Activated CD8-positive, alpha-beta memory T cell treated with anti-CD3 and anti-CD28 coated beads for 1 hour (primary cell): ENCODE results near the gene NAV2.

Experiments used
- DNase-seq, 2 donors: peaks; one replicate each; pipeline ENCODE4 v3.0.0-alpha.2; 2020; ENCODE audit warnings: low read depth in 1 of 2; ENCODE audit errors: extremely low read depth in 1 of 2

NAV2 gene, protein sequence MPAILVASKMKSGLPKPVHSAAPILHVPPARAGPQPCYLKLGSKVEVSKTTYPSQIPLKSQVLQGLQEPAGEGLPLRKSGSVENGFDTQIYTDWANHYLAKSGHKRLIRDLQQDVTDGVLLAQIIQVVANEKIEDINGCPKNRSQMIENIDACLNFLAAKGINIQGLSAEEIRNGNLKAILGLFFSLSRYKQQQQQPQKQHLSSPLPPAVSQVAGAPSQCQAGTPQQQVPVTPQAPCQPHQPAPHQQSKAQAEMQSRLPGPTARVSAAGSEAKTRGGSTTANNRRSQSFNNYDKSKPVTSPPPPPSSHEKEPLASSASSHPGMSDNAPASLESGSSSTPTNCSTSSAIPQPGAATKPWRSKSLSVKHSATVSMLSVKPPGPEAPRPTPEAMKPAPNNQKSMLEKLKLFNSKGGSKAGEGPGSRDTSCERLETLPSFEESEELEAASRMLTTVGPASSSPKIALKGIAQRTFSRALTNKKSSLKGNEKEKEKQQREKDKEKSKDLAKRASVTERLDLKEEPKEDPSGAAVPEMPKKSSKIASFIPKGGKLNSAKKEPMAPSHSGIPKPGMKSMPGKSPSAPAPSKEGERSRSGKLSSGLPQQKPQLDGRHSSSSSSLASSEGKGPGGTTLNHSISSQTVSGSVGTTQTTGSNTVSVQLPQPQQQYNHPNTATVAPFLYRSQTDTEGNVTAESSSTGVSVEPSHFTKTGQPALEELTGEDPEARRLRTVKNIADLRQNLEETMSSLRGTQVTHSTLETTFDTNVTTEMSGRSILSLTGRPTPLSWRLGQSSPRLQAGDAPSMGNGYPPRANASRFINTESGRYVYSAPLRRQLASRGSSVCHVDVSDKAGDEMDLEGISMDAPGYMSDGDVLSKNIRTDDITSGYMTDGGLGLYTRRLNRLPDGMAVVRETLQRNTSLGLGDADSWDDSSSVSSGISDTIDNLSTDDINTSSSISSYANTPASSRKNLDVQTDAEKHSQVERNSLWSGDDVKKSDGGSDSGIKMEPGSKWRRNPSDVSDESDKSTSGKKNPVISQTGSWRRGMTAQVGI (N-terminal part only)

DNA sequence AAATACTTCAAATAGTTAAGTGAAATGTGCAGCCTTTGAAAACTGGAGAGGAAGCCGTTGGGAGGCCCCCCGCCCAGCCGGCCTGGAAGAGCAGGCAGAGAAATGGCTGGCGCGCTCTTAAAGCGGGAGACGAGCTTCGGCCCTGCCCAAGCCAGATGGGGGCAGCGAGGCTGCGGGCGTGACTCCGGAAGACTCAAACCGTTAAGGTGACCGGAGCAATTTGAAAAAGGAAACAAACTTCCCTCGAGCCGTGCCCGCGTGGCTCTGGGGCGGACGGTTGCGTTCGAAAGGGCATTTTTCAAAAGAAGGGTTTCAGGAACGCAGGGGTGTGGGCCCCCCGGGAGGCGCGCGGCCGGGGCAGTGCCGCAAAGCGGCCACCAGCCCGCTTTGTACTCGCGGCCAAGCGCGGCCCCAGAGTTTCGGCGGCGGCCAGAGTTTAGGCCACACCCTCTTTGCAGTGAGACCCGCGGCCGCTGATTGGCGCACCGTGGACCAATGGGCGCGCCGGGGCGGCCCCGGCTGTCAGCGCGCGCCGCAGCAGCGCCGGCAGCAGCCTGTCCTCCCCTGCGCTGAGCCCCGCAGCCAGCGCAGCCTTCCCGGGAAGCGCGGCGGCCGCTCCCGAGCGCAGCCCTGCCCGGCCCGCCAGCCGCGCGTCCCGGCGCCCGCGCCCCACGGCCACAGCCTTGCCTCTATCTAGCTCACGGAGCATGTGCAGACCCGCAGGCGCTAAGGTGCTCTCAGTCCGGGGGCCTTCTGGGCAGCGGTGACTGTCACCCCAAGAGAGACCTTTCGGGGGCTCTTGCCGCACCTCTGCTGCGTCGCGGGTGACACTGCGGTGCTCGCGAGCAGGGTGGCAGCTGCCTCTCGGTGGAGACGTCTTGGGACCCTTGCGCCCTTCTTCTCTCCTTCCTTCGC, at the start of gene NAV2:
TSS of gene NAV2 (plus strand) at position 557 of the 915 bp plus-strand sequence. CDS start 859 bp downstream, outside the sequence.
- peak in 1 of 2 donors; percentile 63 for DNase-seq

DNA sequence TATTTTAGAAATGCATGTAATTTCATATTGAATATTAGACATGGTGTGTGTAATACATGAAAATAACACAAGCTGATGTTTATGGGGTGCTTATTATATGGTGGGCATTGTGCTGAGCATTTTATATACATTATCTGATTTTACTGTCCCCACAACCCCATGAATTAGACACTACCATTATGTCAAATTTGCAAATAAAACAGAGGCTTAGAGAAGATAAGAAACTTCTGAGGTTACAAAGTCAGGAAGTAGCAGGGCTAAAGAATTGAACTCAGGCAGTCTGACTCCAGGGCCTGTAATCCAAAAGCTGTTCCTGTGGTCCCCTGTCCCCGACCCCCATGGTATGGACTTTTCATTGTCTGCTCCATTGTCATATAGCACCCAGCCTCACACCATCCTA, 49.4 kb upstream of the NAV2 start:
- no peak for DNase-seq

GRCh38 chr11:19664886-19665548, 47.6 kb upstream of the NAV2 start:
- no peak for DNase-seq

DNA sequence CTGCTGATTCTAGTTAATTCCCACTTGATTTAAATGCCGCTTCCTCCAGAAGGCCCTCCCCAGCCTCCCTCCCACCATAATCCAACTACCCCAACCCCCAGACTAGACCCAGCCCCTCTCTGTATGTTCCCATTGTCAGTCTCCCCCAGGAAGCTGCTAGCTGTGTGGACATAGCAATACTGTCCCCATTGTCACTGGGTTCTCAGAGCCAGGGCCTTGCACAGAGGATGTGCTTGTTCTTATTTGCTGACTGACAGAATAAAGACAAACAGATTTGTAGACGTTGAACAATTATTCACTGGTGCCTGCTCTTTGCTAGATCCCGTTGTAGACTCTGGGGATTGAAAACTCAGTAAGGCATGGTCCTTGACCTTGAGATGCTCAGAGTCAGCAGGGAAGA, 45.7 kb upstream of the NAV2 start:
- DNase-seq = no peak

GRCh38 chr11:19669511-19669910, 43.1 kb upstream of the NAV2 start:
- no peak for DNase-seq

- DNase-seq = no peak
These were observed 42.4 kb upstream of the NAV2 start for GRCh38 chr11:19670030-19670791.

DNA sequence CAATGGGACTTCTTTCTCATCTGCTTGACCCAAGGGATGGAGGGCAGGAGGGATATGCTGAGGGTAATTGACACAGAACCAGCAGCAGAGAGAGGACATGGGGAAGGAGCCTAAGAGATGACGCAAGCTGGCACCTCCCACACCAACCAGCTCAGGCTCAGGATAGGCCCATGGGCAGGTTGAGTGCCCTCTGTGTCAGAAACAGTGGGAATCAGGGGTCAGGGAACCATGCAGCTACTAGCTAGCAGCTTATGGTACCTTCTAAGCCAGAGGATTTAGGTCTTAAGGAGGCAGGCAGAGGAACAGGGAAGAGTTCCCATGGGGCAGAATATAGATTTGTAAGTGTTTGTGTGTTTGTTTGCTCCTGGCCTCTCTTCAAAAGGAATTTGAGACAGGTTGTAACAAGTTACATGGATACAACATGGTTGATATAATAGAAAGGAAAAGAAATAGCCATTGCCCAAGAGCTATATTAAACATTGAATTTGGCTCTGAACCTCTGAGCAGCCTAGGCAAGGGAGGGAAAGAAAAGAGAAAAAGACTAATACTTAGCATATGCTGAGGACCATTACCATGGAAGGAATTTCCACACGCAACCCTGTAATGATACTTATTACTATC, 39.9 kb upstream of the NAV2 start:
- DNase-seq = no peak

GRCh38 chr11:19673924-19674729, 38.5 kb upstream of the NAV2 start:
- DNase-seq = no peak

DNA sequence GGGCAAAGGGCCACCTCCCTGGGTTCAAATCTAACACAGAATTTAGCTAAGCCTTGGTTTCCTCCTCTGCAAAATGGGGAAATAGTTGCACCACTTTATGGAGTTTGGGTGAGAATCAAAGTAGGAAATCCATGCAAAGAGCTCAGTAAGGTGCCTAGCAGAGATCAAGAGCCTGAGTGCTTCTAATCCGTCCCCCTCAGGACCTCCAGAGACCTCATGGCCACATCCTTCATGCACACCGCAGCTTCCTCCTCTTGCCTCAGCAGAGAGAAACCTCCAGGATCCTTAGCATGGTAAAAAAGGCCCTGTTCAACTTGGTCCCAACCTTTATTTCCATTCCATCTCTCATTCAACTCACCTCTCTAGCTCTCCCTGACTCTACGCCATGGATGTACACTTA, 37.8 kb upstream of the NAV2 start:
- no peak for DNase-seq

DNA sequence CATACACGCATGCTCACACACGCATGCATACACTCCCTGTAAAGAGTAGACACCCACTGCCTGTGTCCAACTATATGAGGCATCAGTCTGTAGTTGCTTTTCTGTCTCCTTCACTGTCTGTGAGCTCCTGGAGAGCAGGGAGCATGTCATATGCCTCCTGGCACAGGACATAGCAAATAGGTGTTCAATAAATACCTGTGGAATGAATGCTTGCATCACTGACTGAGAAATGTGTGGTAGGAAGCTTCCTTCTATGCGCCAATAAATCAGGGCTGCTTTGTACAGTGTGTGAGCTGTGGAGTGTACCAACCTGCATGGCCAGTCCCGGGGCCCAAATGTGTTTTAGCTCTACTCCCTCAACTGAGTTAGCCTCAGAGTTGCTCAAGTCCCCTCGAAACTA, 37.2 kb upstream of the NAV2 start:
- DNase-seq = no peak

DNA sequence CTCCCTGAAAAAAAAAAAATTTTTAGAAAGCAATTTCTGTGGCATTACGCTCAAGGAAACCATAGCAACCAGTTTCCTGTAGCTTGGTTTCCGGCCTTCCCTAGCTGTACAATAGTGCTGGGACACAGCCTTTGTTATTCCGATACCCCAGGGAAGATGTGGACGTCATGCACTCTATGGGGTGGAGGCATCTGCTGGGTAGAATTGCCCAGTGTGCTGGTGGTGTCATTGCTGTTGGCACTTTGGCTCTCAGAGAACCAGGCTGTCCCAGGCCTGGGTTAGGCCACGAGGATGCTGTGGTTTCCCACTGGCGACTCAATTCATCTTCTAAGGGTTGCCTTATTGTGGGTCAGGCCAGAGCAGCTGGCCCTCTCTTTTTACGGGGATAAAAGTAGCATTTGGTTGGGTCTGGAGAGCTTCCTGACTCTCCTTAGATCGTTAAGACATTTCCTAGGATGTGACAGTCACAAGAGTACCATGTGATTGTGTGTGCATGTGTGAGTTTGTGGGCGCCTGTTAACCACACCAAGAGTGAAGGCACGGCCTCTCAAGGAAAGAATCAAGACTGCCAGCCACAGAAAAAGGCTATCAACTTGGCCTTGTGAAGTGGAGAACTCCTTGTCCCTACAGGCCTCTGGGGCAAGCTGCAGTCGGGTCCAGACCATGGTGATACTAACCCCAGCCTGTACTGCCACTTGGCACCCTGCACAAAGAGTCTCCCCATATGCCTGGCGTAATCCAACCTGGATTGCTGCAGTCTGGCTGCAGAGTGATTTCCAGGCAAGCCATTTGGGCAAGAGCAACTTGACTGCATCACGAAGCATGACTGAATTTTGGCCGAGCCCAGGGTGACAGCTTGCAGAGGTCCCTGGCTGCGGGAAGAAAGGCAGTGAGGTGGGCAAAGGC, 35.9 kb upstream of the NAV2 start:
- no peak for DNase-seq

DNA sequence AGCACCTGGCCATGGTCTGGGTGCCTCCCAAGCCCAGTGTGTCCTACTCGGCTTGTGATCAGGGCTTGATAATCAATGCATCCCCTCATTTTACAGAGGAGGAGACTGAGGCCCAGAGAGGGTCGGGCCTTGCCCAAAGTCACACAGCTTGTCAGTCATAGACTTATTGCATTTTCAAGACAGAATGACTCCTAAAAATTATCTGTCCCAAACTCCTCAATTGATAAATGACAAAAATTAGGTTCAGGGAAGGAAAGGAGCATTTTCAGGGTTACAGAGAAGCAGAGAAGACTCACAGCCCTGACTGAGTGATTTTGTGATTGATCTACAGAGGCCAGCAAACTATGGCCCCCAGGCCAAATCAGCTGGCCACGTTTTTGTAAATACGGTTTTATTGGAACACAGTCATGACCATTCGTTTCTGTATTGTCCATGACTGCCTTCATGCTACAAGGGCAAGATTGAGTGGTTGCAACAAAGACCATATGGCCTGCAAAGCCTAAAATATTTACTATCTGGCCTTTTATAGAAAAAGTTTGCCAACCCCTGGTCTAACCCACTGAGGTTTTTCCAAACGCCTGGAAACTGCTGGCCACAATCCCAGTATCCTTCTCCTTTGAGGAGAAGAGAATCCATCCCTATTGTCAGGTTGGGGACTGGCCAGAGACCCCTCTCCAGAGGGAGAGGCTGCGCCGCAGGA, 35.1 kb upstream of the NAV2 start:
- no peak for DNase-seq

DNA sequence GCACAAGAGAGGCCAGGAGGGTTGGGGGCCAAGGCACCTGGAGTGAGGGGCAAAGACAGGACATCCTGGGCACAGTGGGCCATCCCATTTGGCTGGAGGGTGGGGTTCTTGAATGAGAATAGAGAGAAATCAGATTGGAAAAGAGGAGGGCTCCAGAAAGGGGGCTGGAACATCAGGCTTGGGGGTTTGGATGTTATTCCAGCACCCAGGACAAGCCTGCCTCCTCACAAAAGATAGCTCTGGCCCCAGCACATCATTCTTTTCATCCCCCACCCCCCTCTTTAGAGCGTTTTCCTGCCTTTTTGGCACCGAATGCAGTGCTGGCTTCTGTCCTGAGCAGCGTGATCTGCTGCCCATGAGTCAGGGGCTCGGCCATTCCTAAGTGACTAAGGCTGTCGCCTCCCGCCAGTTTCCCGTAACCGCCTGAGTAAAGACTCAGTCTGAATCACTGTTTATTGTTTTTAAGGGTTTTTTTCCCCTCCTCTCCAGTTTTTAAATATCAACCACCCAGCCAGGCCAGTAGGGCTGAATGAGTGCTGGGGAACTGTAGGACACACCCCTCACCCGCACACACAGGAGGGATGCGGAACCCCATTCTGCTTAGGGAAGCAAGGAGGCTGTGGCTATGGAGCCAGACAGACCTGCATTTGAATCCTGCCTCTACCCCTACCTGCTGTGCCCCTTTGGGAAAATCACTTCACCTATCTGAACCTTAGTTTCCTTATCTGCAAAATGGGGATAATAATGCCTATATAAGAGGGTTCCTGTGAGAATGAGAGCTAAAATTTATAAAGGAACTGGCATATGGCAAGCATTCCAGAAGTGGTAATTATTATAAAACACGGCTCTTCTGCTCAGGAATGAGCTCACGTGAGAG, 32.4 kb upstream of the NAV2 start:
- no peak for DNase-seq

- no peak for DNase-seq
These were observed 31.7 kb upstream of the NAV2 start for GRCh38 chr11:19680829-19681368.

DNA sequence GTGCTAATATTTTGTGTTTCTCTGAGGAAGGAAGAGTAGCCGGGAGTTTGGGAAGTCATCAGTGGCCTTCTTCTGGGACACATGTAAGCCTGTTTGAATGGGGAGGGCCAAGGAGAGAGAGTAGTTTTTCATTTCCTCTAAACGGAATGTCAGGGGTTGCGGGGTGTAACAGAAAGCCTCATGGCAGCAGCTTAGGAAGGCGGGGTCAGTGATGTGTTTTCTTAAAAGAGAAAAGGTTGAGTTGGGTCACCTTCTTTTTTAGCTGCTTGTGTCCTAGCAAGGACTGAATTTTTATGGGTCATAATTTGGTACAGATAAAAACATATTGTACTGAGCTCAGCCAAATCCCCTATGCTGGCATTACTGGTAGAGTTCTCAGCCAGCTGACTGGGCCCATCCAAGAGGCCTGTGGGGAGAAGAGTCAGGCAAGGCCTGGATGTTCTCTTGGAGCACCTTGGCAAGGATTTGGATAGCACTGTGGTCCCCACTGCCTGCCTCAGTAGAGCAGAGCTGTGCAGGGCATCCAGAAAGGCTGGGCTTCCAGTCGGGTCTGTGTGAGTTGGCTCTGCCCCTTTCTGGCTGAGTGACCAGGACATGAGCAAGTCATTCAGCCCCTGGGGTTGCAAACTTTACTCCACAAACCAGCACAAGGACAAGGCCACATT, 29.4 kb upstream of the NAV2 start:
- DNase-seq = no peak
